Cerebellar cortex (tissue), 1 donor: ENCODE data around the gene PALLD.

ENCODE experiments used
- DNase-seq: peaks from one replicate; pipeline ENCODE4 v3.0.0-alpha.2; 2015; ENCODE audit warnings: low spot score

PALLD gene

DNA sequence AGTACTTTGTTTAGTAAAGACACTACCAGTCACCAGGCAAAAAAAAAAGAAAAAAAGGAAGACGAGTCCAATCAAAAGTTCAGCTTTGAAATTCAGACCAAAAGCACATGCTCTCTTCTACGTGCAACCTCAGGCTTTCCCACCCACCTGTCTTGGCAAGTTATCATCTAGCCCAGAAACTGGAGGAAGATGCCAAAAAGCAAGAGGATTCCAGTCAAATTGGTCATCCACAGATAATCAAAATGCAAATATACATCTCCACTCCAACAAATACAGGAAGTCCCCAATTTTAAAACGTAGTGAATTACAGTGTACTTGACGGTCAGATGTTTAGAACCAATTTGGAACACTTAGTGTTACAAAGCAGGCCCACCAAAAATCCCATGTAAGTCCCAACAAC, 96.5 kb downstream of the PALLD start:
- no peak for DNase-seq

DNA sequence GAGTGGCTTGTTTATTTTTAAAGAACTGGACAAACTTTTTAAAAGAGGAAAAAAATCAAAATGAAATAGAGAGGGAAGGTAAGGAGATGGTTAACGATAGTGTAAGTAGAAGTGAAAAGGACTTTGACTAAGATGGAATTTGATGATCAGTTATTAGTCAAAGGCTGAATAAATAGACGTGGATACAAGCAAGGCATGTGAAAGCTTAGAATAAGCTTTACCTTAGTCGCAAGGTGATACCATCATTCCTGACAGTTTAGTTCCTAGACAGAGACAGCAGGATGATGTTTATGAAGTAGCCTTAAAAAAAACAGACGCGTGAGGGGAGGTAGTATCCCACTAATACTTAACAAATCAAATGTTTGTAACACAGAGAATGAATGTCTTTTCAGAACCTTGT, 97.3 kb downstream of the PALLD start:
- DNase-seq = no peak

DNA sequence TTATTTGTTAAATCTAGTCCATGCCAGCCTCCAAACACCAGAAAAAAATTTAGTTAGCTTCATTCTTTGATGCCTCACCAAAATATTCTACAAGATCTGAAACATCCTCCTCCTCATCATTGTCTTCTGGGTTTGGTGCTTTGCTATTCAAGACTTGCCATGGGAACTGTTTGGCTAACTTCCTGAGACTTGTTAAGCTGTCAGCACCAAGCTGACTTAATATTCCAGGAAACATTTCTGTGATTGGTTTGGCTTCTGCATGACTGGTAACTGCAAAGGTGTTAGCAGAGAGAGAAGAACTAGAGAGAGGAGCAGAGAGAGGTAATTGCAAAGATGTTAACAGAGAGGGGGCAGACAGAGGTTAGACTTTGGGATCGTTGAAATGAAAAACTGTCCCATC, 101.3 kb downstream of the PALLD start:
- no peak for DNase-seq

GRCh38 chr4:168600796-168601583, 104.1 kb downstream of the PALLD start:
- no peak for DNase-seq

DNA sequence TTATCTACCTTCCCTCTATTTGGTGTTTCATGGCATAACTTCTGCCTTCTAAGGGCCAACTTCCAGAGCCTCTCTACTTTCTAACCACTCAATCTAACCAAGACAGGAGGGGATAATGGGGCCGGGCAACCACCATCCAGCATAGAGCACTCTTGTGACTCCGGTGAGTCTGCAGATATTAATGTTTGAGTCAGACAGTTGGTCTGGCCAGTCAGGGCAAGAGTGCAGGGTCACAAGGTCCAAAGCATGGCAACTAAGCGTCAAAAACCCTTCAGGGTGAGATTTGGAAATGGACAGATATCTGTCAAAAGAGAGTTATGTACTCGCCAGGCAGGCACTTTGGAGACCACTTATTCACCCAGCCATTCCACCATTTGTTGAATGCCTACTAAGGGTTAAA, 105.0 kb downstream of the PALLD start:
- DNase-seq = no peak

DNA sequence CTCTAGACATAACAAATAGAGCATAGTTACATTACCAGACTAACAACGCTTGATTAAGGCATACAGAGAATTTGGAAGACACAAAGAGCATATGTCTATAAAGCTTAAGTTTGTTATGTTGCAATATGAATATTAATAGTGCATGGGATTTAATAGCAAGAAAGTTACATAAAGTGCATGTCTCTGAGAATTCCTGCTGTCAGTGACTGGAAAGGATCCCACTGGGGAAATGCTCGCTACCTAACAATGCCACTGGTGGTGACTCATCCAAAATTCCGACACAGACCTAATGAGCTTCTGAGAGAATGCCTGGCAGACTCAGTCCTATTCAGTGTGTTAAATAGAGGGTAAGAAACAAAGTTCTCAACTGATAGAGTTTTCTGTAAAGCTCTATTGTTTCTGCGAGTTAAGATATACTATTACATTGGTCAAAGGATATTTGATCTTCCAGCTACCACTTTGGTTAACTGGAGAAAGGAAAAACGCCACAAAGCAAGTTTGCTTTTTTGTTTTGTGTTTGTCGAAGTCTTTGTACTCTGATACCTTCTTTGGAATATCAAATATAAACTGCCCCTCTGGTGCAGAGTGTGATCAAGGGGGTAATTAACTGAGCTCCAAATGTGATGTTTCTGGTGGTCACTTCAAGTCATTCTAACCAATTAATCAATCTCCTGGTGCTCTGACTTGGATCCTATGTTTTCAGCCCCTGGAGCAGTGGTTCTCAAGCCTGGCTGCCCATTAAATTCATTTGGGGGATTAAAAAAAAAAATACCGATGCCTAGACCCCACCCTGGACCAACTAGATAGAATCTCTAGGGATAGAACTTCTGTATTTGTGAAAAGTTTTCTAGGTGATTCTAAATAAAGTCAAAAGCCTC, 107.9 kb downstream of the PALLD start:
- no peak for DNase-seq

GRCh38 chr4:168605411-168605810, 108.6 kb downstream of the PALLD start:
- DNase-seq = no peak

GRCh38 chr4:168607215-168607614, 110.4 kb downstream of the PALLD start:
- no peak for DNase-seq

GRCh38 chr4:168608771-168609170, 111.9 kb downstream of the PALLD start:
- no peak for DNase-seq

GRCh38 chr4:168609369-168609768, 112.5 kb downstream of the PALLD start:
- DNase-seq = no peak

DNA sequence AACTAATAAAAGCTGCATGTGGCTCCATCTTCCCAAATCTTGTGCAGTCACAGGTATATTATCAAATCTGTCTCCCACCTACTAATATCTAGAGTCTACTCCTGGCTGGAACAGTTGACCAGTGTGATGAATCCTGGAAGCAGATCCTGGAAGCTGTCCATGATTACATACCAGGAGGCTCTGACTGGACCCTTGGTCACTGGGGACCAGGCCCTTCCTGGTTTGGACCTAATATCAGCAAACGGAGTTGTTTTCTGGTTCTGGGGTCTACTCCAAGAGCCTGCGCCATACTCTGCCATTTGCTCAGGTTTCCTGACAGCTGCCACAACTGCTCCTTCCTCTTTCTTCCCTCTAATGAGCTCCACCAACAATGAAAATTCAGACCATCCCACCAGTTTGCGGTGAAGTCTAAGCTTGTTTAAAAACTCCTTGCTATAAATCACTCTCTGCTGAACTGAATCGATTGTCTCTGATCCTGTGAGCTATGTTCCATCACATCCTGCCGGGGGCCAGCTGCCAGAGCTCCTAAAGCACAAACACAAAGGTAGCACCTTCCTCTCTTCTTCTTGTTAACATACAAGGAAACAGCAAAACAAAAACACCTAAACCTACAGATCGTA, 114.2 kb downstream of the PALLD start:
- no peak for DNase-seq

- DNase-seq = no peak
Measured at GRCh38 chr4:168612450-168613135, 115.7 kb downstream of the PALLD start.

GRCh38 chr4:168613869-168614268, 117.0 kb downstream of the PALLD start:
- no peak for DNase-seq

GRCh38 chr4:168614281-168615057, 117.6 kb downstream of the PALLD start:
- DNase-seq = no peak

DNA sequence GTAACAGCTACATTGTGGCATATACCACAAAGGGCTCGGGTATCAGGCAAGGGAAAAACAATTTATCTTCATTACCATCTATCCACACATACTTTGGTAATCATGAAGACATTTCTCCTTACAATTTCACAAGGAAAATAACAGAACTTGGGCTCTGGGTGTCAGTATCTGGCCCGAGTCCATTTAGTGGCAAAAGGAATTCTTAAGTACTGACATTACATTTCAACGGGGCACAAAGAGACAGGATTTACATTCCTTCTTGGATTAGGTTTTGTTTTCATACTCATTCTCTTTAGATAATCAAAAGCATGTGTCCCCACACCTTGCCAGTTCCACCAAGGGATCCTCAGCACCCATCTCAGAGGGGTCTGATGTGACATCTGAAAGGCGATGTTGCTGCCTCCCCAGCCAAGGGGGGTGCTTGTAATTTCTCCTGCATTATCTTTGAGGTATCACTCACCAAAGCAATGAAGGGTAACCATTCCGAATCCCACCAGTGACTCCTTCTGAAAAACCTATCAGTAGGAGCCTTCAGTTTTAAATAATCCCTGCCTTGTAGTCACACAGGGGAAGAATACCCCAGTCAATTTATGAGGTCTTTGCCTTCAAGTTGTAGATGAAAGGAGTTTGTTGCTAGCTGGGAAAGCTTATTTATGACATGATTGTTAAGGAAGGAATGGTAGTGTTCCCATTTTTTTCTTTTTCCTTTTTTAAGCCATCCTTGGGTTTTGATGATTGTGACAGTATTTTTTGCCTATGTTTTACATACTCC, 118.6 kb downstream of the PALLD start:
- DNase-seq = no peak

DNA sequence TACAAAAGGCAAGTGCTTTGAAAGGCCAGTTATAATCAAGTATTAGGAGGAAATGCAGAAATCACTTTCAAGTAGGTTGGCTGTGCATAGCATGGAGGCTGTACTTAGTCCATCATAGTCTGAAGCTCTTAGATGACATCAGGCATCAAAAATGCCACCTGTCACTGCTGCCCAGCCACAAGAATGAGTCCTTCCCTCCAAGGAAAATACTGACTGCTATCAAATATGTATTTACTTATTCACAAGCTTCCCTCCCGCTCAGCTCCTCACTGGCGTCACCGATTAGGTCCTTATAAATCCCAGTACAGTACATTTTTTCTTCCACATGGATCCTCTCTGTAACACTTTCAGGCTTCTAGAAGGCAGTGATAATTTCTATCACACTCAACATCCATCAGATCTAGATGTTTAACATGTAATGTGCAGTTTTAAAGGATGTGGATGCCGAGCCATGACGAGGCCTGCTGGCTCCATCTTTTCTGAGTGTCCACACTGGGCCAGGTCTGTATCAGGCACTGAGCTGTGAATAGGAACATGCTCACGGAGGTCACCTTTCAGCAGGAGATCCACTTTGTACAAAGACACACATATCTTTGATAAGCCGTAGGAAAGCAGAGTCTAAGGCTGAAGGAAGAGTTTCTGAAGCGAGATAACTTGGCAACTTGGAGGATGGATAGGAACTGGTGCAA, 121.9 kb downstream of the PALLD start:
- no peak for DNase-seq

DNA sequence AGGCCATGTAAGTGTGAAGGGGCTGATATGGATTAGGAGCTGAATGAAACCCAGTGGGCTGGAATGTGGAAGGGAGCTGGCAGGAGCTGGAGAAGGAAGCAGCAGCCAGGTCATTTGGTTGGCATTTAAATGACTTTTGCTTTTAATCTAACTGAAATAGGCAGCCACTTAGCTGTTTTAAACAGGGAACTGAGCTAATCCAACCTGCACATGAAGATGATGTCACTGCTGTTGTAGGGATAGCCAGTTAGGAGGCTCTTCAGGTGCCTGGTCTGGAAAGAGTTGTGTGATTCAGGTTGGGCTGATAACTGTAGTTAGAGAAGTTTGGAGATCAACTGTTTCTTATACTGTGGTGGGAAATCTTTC, 122.4 kb downstream of the PALLD start:
- DNase-seq = no peak

DNA sequence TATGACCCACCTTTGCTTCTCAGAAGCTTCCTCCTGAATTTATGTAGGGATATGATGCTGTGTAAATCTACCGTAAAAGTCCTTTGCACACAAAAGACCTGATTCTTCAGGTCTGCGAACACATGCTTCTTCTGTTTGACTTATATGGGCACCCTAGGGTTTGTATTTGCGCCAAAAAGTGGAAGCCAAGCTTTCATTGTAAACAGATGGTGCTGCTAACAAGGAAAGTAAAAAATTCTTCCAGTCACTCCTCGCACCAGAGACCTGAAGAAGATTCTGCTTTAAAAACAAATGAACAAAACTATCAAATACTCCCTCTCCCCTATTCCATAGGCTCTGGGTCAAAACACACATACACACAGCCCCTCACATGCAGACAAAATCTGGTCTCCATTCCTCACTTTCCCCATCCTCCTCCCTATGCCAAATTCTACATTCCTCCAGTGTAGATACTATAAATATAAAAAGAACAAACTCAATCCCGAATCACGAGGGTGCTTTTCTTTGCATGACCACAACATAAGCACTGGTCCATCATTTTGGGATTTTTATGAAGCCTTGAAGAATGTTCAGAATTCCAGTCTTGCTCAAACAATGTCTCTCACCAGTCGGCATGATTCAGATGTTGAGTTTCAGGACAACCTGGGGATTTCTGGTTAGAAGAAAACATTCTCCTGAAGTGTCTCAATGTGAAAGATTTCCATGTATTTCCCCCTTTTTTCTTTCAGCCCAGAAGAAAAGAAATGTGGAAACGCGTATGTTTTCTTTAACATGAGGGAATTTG, 125.1 kb downstream of the PALLD start:
- DNase-seq = peak; percentile 76

DNA sequence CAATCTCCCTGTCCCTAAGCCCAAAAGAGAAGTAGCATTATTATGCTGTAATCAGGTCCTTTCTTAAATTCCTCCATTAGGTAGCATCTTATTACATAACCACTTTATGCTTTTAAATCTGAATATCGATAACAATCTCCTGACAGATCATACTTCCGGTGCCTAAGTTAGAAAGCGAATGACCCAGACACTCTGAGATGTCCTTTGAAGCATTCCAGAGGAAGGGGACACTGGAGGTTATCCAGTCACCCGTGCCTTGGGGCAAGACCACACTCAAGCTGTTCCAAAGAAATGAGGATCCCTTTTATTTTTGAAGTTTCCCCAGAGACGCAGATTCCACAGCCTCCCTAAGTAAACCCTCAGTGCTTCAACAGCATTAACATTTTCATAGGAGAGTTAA, 125.7 kb downstream of the PALLD start:
- peak; percentile 5 for DNase-seq
